Kidney (tissue), 14 donors: ENCODE results near the gene NLK. TPM values are rescaled to one million over a fixed set of nuclear protein-coding genes. Genes with fewer than 3 reads are reported as not detected.

Source experiments
- DNase-seq, 5 donors: peaks; one replicate each; pipeline ENCODE4 v3.0.0-alpha.2; 2013 to 2020
- FAIRE-seq: peaks from 2 replicates; lab custom pipeline; 2012; peaks lifted over from hg19 to GRCh38; lab: Jason Lieb, UNC
- H3K27ac ChIP-seq, 2 donors: one replicate each; pipeline ENCODE4 v1.7.0; 2013; ENCODE audit warnings: low read depth in 2 of 2, low read length in 2 of 2, inconsistent platforms in 1 of 2
- H3K27me3 ChIP-seq: one replicate; pipeline ENCODE4 v1.7.1; 2013; ENCODE audit warnings: low read length, inconsistent platforms; ENCODE audit not compliant: control insufficient read depth, insufficient read depth
- H3K36me3 ChIP-seq, 3 donors: one replicate each; pipeline versions ENCODE4 v1.7.0 to v1.7.1; 2013; ENCODE audit warnings: low read length in 3 of 3, control low read depth in 1 of 3, inconsistent platforms in 1 of 3; ENCODE audit not compliant: insufficient read depth in 3 of 3, control insufficient read depth in 2 of 3
- H3K4me1 ChIP-seq, 3 donors: one replicate each; pipeline versions ENCODE4 v1.7.0 to v1.7.1; 2013; ENCODE audit warnings: low read length in 3 of 3, inconsistent platforms in 1 of 3, low read depth in 1 of 3; ENCODE audit not compliant: control insufficient read depth in 2 of 3, insufficient read depth in 2 of 3
- H3K4me3 ChIP-seq, 3 donors: one replicate each; pipeline versions ENCODE4 v1.7.0 to v1.8.1; 2013; ENCODE audit warnings: low read length in 3 of 3, control low read depth in 1 of 3, inconsistent platforms in 1 of 3
- H3K9ac ChIP-seq, 3 donors: one replicate each; pipeline versions ENCODE4 v1.7.0 to v1.7.1; 2013; ENCODE audit warnings: low read length in 3 of 3, control low read depth in 1 of 3, inconsistent platforms in 1 of 3
- H3K9me3 ChIP-seq, 3 donors: one replicate each; pipeline versions ENCODE4 v1.7.0 to v1.7.1; 2013; ENCODE audit warnings: low read length in 3 of 3, control low read depth in 1 of 3, inconsistent platforms in 1 of 3; ENCODE audit not compliant: control insufficient read depth in 2 of 3, insufficient read depth in 1 of 3
- CTCF ChIP-seq: IDR thresholded peaks from 3 replicates; pipeline ENCODE4 v1.5.1; 2012; ENCODE audit warnings: mild to moderate bottlenecking, moderate library complexity, borderline replicate concordance; ENCODE audit not compliant: insufficient read depth; ENCODE audit errors: extremely low read depth
- intact Hi-C: fragments of 100-400 bp; cut with DNase I; formaldehyde crosslinking; loops from one replicate; pipeline ENCODE4 v1.11.1; 2022
- polyA plus RNA-seq: library from polyadenylated mRNA; stranded (reverse); fragments of 350-450 nt; fragmentation: Illumina TruSeq; extraction: RNeasy Lipid Tissue Mini Kit (QIAGEN cat#74804); gene quantifications from one replicate; pipeline ENCODE4 v1.2.3, GENCODE V29; 2014; ENCODE audit warnings: low read depth, low replicate concordance; ENCODE audit not compliant: insufficient read depth
- total RNA-seq: library from RNA; stranded (reverse); fragmentation: NEBNext Ultra II Directional; extraction: Animal tissue kit (Norgen Biotek cat#: 25700); gene quantifications from one replicate; pipeline ENCODE4 v1.2.1, GENCODE V29; 2021
- donor health status: control.
- donor health status: control.
- donor health status: control.
- donor health status: control.
- donor health status: control.
- donor health status: DM: yes; HTN: yes; CAD: no.
- donor health status: Normal renal cell carcinoma (clear cell type).

Gene NLK
- total and polyA plus RNA-seq, 2 donors from 2014 or later = 20.2 to 31.3 TPM

- intact Hi-C loops = no loop called here
- no peak overlapping the region for H3K9ac ChIP-seq
- H3K36me3 ChIP-seq = no peaks in the 10 kb centered on the region
- H3K27ac ChIP-seq = peak overlapping the region; percentile 29 to 51
- FAIRE-seq (no peak), DNase-seq (no peak)
- TF ChIP-seq CTCF = no peak
- no peak overlapping the region for H3K4me3 ChIP-seq
- H3K4me1 ChIP-seq = peaks cover 0 to 21% (median 3%) of the 10 kb centered on the region in 3 donors
- H3K27me3 ChIP-seq = no peaks in the 10 kb centered on the region
- H3K9me3 ChIP-seq = no peaks in the 10 kb centered on the region
Observed at GRCh38 chr17:28124962-28125361, 82.5 kb downstream of the NLK start.

- intact Hi-C loops = no loop called here
- TF ChIP-seq CTCF = no peak
- peak in 2 of 5 donors; percentile 30 to 49 for DNase-seq
- Histone ChIP-seq H3K36me3 (no peaks in the 10 kb centered on the region), H3K4me1 (peaks cover 0 to 19% (median 3%) of the 10 kb centered on the region in 3 donors), H3K27ac (peak overlapping the region; percentile 46 to 49), H3K9me3 (no peaks in the 10 kb centered on the region), H3K9ac (peak overlapping the region in 1 of 3 donors; percentile 41), H3K27me3 (no peaks in the 10 kb centered on the region), H3K4me3 (peak overlapping the region in 1 of 3 donors; percentile 30)
- FAIRE-seq = no peak
Observed at GRCh38 chr17:28125526-28126378, 83.3 kb downstream of the NLK start.

GRCh38 chr17:28127196-28127595 lies 84.7 kb downstream of the NLK start:
- Histone ChIP-seq H3K9ac (no peak overlapping the region), H3K4me1 (peaks cover 0 to 10% (median 3%) of the 10 kb centered on the region in 3 donors), H3K27me3 (no peaks in the 10 kb centered on the region), H3K36me3 (no peaks in the 10 kb centered on the region), H3K9me3 (no peaks in the 10 kb centered on the region), H3K27ac (no peak overlapping the region), H3K4me3 (no peak overlapping the region)
- TF ChIP-seq CTCF = no peak
- DNase-seq (no peak), FAIRE-seq (no peak)
- intact Hi-C loops = no loop called here
